Panc1 (cell line): Measurements from ENCODE around the gene RBKS. TPM values are rescaled to one million over a fixed set of nuclear protein-coding genes. Genes with fewer than 3 reads are reported as not detected.

Experiments used
- ATAC-seq: fragments of 200-7000 bp; cut with Tn5 transposase; 2 replicates; pipeline ENCODE4 v1.9.1; 2020; ENCODE audit warnings: mild to moderate bottlenecking, moderate library complexity
- BruUV-seq: library from RNA; stranded (reverse); fragments of 400-500 nt; replicated peaks from 2 replicates; lab custom pipeline; 2021; lab: Mats Ljungman, UMichigan
- CTCF ChIA-PET: fragments of 300-600 bp; sonication (Branson Sonifier 250); formaldehyde crosslinking; loops from one replicate; lab custom pipeline; 2022; ENCODE audit warnings: antibody characterized with exemption; lab: Charles Lee
- POLR2A ChIA-PET: fragments of 300-600 bp; sonication (Branson Sonifier 250); formaldehyde crosslinking; loops from one replicate; lab custom pipeline; 2022; ENCODE audit warnings: antibody characterized with exemption; lab: Charles Lee
- DNase-seq: peaks from one replicate; pipeline ENCODE4 v3.0.0-alpha.2; 2010; ENCODE audit warnings: low read depth, low spot score
- H3K27ac ChIP-seq: 2 replicates; pipeline ENCODE4 v1.5.1; 2011; ENCODE audit warnings: mild to moderate bottlenecking, low read length, inconsistent platforms
- H3K27me3 ChIP-seq: fragments of 200-500 bp; sonication (Bioruptor generic); 2 replicates; pipeline ENCODE4 v1.6.0; 2014; ENCODE audit warnings: low read length, inconsistent platforms; ENCODE audit not compliant: control insufficient read depth, insufficient read depth
- H3K36me3 ChIP-seq: fragments of 200-500 bp; sonication (Bioruptor generic); 2 replicates; pipeline ENCODE4 v1.5.1; 2014; ENCODE audit warnings: inconsistent platforms, mild to moderate bottlenecking, low read length, moderate library complexity; ENCODE audit not compliant: control insufficient read depth, insufficient read depth
- H3K4me1 ChIP-seq: 2 replicates; pipeline ENCODE4 v1.5.1; 2011; ENCODE audit warnings: inconsistent platforms, mild to moderate bottlenecking, low read length, moderate library complexity; ENCODE audit not compliant: control insufficient read depth, insufficient read depth
- H3K4me3 ChIP-seq, 2 experiments: 2 replicates each; pipeline ENCODE4 v1.5.1; 2011 to 2012; ENCODE audit warnings: low read depth in 2 of 2, low read length in 2 of 2, mild to moderate bottlenecking in 2 of 2, inconsistent platforms in 1 of 2, moderate library complexity in 1 of 2
- H3K9me3 ChIP-seq: fragments of 200-500 bp; sonication (Bioruptor generic); 2 replicates; pipeline ENCODE4 v1.5.1; 2014; ENCODE audit warnings: low read depth, mild to moderate bottlenecking, inconsistent platforms, low read length, moderate library complexity; ENCODE audit not compliant: control insufficient read depth, insufficient read depth
- CTCF ChIP-seq: fragments of 450-650 bp; IDR thresholded peaks from 2 replicates; pipeline ENCODE4 v1.5.1; 2017; ENCODE audit warnings: mild to moderate bottlenecking
- POLR2AphosphoS5 ChIP-seq: IDR thresholded peaks from 2 replicates; pipeline ENCODE4 v1.6.1; 2012; ENCODE audit warnings: mild to moderate bottlenecking, low read depth, low read length, moderate library complexity
- REST ChIP-seq, 2 experiments: IDR thresholded peaks; 2 replicates each; pipeline ENCODE4 v1.6.1; 2011 to 2012; ENCODE audit warnings: low read depth in 2 of 2, control low read depth in 1 of 2, low read length in 1 of 2, mild to moderate bottlenecking in 1 of 2, moderate library complexity in 1 of 2; ENCODE audit not compliant: insufficient read depth in 1 of 2
- SIN3A ChIP-seq: IDR thresholded peaks from 2 replicates; pipeline ENCODE4 v1.6.1; 2012; ENCODE audit warnings: low read depth, mild to moderate bottlenecking, low read length, moderate library complexity, borderline replicate concordance; ENCODE audit not compliant: insufficient read depth
- TCF7L2 ChIP-seq: IDR thresholded peaks from 2 replicates; pipeline ENCODE4 v1.6.1; 2011; ENCODE audit warnings: mild to moderate bottlenecking, low read depth, low read length, inconsistent platforms
- in situ Hi-C: cut with HindIII; loops from 2 replicates; pipeline ENCODE4 v1.10.0; 2016; ENCODE audit warnings: low sequenced_read_pairs, low pct_unique_long_range_greater_than_20kb
- intact Hi-C: fragments of 100-400 bp; cut with micrococcal nuclease; formaldehyde crosslinking; loops from one replicate; pipeline ENCODE4 v1.10.0; 2022; ENCODE audit not compliant: unreplicated experiment
- total RNA-seq: library from RNA; stranded (reverse); gene quantifications from one replicate; pipeline ENCODE4 v1.2.1, GENCODE V29; 2021; ENCODE audit not compliant: unreplicated experiment

RBKS gene
- total RNA-seq, 1 experiment from 2014 or later = 2.2 TPM

- no peaks in the 10 kb centered on the region for H3K36me3 ChIP-seq
- H3K27me3 ChIP-seq = no peaks in the 10 kb centered on the region
- DNase-seq (no peak), ATAC-seq (no peak)
- peaks cover 5% of the 10 kb centered on the region; the same call in 1 of the 2 replicates for H3K4me1 ChIP-seq
- intact Hi-C loops (no loop called here), in situ Hi-C loops (no loop called here)
- TF ChIP-seq REST (IDR thresholded peaks at IDR 0.05; ENCODE audit: insufficient read depth in 1 of 2, low read depth in 2 of 2, low read length in 1 of 2) (no peak), TCF7L2 (no peak), CTCF (no peak), SIN3A (no peak), POLR2AphosphoS5 (no peak)
- ChIA-PET CTCF (no interaction called here), POLR2A (interaction anchor here (0.6 kb wide), 1 partner anchor 17 kb away, joined by 5 read pairs; no protein-coding TSS in a partner anchor)
- no peaks in the 10 kb centered on the region for H3K9me3 ChIP-seq
- BruUV-seq = no TSS peak
- no peak overlapping the region for H3K4me3 ChIP-seq
- H3K27ac ChIP-seq = no peak overlapping the region
Observed at GRCh38 chr2:27804146-27804545, 86.0 kb downstream of the RBKS start.

- TF ChIP-seq CTCF (no peak), SIN3A (no peak), REST (IDR thresholded peaks at IDR 0.05; ENCODE audit: insufficient read depth in 1 of 2, low read depth in 2 of 2, low read length in 1 of 2) (no peak), POLR2AphosphoS5 (no peak), TCF7L2 (no peak)
- ChIA-PET CTCF (no interaction called here), POLR2A (no interaction called here)
- ATAC-seq (no peak), DNase-seq (no peak)
- Histone ChIP-seq H3K4me1 (peaks cover 5% of the 10 kb centered on the region), H3K4me3 (no peak overlapping the region), H3K9me3 (no peaks in the 10 kb centered on the region), H3K36me3 (no peaks in the 10 kb centered on the region), H3K27me3 (no peaks in the 10 kb centered on the region), H3K27ac (no peak overlapping the region)
- in situ Hi-C loops (no loop called here), intact Hi-C loops (no loop called here)
- no TSS peak for BruUV-seq
Observed at GRCh38 chr2:27803046-27803445, 87.1 kb downstream of the RBKS start.
